K562 (cell line): ENCODE results near the gene GDF9. TPM values are rescaled to one million over a fixed set of nuclear protein-coding genes. Genes with fewer than 3 reads are reported as not detected.

ENCODE experiments used
- AFF4 ChIP-seq: sonication (generic); formaldehyde crosslinking; IDR thresholded peaks from 2 replicates; pipeline ENCODE4 v1.8.0; 2023; ENCODE audit warnings: mild to moderate bottlenecking, missing genetic modification reagents
- ARNT ChIP-seq, 2 experiments: fragments of 450-650 bp; IDR thresholded peaks; 2 replicates each; pipeline ENCODE4 v1.6.1; 2016; ENCODE audit warnings: mild to moderate bottlenecking in 1 of 2
- ATF1 ChIP-seq, 2 experiments: fragments of 450-650 bp in 1 of 2; IDR thresholded peaks; 2 replicates each; pipeline ENCODE4 v1.6.1; 2016; ENCODE audit warnings: missing compliant biosample characterization in 1 of 2, missing genetic modification characterization in 1 of 2
- ATF3 ChIP-seq, 2 experiments: fragments of 450-650 bp in 1 of 2; sonication (generic) in 1 of 2; formaldehyde crosslinking in 1 of 2; IDR thresholded peaks in 1 of 2; conservative IDR thresholded peaks in 1 of 2; 2 replicates each; pipeline versions ENCODE4 v1.6.1 to v1.8.1; 2016 to 2023; ENCODE audit warnings: mild to moderate bottlenecking in 2 of 2, moderate library complexity in 2 of 2, inconsistent platforms in 1 of 2, missing genetic modification reagents in 1 of 2
- BCOR ChIP-seq: fragments of 450-650 bp; IDR thresholded peaks from 2 replicates; pipeline ENCODE4 v1.6.1; 2016
- CHD2 ChIP-seq: IDR thresholded peaks from 2 replicates; pipeline ENCODE4 v1.6.1; 2011; ENCODE audit warnings: low read depth, low read length
- CXXC5 ChIP-seq: fragments of 250-450 bp; sonication (Bioruptor Pico); IDR thresholded peaks from 2 replicates; pipeline ENCODE4 v1.8.0; 2022; ENCODE audit warnings: inconsistent platforms, mild to moderate bottlenecking, moderate library complexity
- FOXM1 ChIP-seq, 2 experiments: fragments of 450-650 bp in 1 of 2; sonication (generic) in 1 of 2; formaldehyde crosslinking in 1 of 2; IDR thresholded peaks; 2 replicates each; pipeline versions ENCODE4 v1.6.1 to v1.9.0; 2017 to 2022; ENCODE audit warnings: low read depth in 2 of 2, mild to moderate bottlenecking in 2 of 2, missing genetic modification reagents in 1 of 2, moderate library complexity in 1 of 2
- GABPB1 ChIP-seq: sonication (generic); formaldehyde crosslinking; IDR thresholded peaks from 2 replicates; pipeline ENCODE4 v1.8.0; 2022; ENCODE audit warnings: mild to moderate bottlenecking, missing genetic modification reagents
- HCFC1 ChIP-seq: IDR thresholded peaks from 2 replicates; pipeline ENCODE4 v1.6.1; 2012; ENCODE audit warnings: low read depth, low read length, improper control_type of control experiment
- HNRNPUL1 ChIP-seq: fragments of 200-400 bp; formaldehyde crosslinking; IDR thresholded peaks from 2 replicates; pipeline ENCODE4 v1.6.1; 2017; ENCODE audit warnings: low read length
- KLF1 ChIP-seq: fragments of 450-650 bp; IDR thresholded peaks from 2 replicates; pipeline ENCODE4 v1.6.1; 2016; ENCODE audit warnings: missing genetic modification characterization, missing compliant biosample characterization
- L3MBTL2 ChIP-seq: fragments of 450-650 bp; IDR thresholded peaks from 2 replicates; pipeline ENCODE4 v1.6.1; 2016; ENCODE audit warnings: mild to moderate bottlenecking, moderate library complexity
- LCOR ChIP-seq: sonication (generic); formaldehyde crosslinking; IDR thresholded peaks from 2 replicates; pipeline ENCODE4 v1.8.0; 2022; ENCODE audit warnings: mild to moderate bottlenecking, missing genetic modification reagents
- MAZ ChIP-seq, 2 experiments: fragments of 450-650 bp in 1 of 2; sonication (generic) in 1 of 2; formaldehyde crosslinking; IDR thresholded peaks in 1 of 2; conservative IDR thresholded peaks in 1 of 2; 2 replicates each; pipeline versions ENCODE4 v1.4.0 to v1.5.0; 2020; ENCODE audit warnings: mild to moderate bottlenecking in 1 of 2, missing genetic modification reagents in 1 of 2
- NCOA1 ChIP-seq: fragments of 450-650 bp; IDR thresholded peaks from 2 replicates; pipeline ENCODE4 v1.6.1; 2016; ENCODE audit warnings: low read depth
- NFE2L1 ChIP-seq: fragments of 450-650 bp; IDR thresholded peaks from 2 replicates; pipeline ENCODE4 v1.6.1; 2016; ENCODE audit warnings: missing genetic modification characterization, low read depth, mild to moderate bottlenecking, missing compliant biosample characterization, moderate library complexity, borderline replicate concordance
- STAG1 ChIP-seq: sonication (generic); formaldehyde crosslinking; IDR thresholded peaks from 2 replicates; pipeline ENCODE4 v1.5.0; 2020; ENCODE audit warnings: missing genetic modification reagents, borderline replicate concordance
- ZKSCAN1 ChIP-seq: fragments of 150-350 bp; IDR thresholded peaks from 2 replicates; pipeline ENCODE4 v1.6.1; 2016; ENCODE audit warnings: low read depth, low read length
- ZNF197 ChIP-seq: fragments of 200-800 bp; sonication (Bioruptor generic); IDR thresholded peaks from 2 replicates; pipeline ENCODE4 v1.6.1; 2016; ENCODE audit warnings: low read depth, missing genetic modification characterization, missing compliant biosample characterization
- ZNF263 ChIP-seq: sonication (generic); formaldehyde crosslinking; IDR thresholded peaks from 2 replicates; pipeline ENCODE4 v1.8.0; 2022; ENCODE audit warnings: mild to moderate bottlenecking, missing genetic modification reagents, borderline replicate concordance
- polyA plus RNA-seq, 8 experiments: library from polyadenylated mRNA; depleted of rRNA in 4 of 8; stranded (reverse) in 5 of 8; unstranded in 3 of 8; fragments of >200 nt; fragmentation: Nextera tagmentation in 2 of 8; fragmentation: Illumina TruSeq in 1 of 8; extraction: Ambion mirVana in 2 of 8; extraction: Trizol in 1 of 8; gene quantifications; 2 replicates each; pipeline versions ENCODE4 v1.2.1 to v1.2.3, GENCODE V29; 2011 to 2014; ENCODE audit warnings: inconsistent platforms in 1 of 8, missing spikeins in 1 of 8
- total RNA-seq, 7 experiments: library from RNA; depleted of rRNA in 6 of 7; stranded (reverse); fragments of >200 nt in 6 of 7; fragmentation: Illumina TruSeq in 2 of 7; extraction: Trizol in 2 of 7; gene quantifications; 2 replicates each; pipeline versions ENCODE4 v1.2.1 to v1.2.3, GENCODE V29; 2011 to 2021; ENCODE audit warnings: low replicate concordance in 1 of 7
- TF ChIP-seq, protein P1 (sequence below): sonication (generic); IDR thresholded peaks from 2 replicates; pipeline ENCODE4 v1.6.1; 2016

The GDF9 gene
- total and polyA plus RNA-seq, 9 of the 15 experiments (the other 6 are each of a cell fraction or from before 2014, with no cell fraction given) = 0.10 to 0.70 (median 0.20) TPM; not detected in 1

GRCh38 chr5:132820162-132820754 lies 46.0 kb downstream of the GDF9 start (continued):
- no peak for TF ChIP-seq BCOR
- 0 out of 2 replicates have a peak, but pooled peaks have one; percentile 59 for TF ChIP-seq ZNF197 (CRISPR knock-in tag)
- TF ChIP-seq KLF1 = no peak
- peak; percentile 51; the same call in 1 of the 2 replicates for TF ChIP-seq ATF3 (IDR thresholded peaks at IDR 0.05)
- no peak; the same call in 1 of the 2 replicates for TF ChIP-seq ATF3 (CRISPR knock-in tag; conservative IDR thresholded peaks at IDR 0.05)
- 0 out of 4 replicates have a peak, but pooled peaks of 1 of the 2 experiments have one; percentile 36 for TF ChIP-seq ARNT (IDR thresholded peaks at IDR 0.05)
- TF ChIP-seq CHD2 = no peak
- TF ChIP-seq, protein P1, sequence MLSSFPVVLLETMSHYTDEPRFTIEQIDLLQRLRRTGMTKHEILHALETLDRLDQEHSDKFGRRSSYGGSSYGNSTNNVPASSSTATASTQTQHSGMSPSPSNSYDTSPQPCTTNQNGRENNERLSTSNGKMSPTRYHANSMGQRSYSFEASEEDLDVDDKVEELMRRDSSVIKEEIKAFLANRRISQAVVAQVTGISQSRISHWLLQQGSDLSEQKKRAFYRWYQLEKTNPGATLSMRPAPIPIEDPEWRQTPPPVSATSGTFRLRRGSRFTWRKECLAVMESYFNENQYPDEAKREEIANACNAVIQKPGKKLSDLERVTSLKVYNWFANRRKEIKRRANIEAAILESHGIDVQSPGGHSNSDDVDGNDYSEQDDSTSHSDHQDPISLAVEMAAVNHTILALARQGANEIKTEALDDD = no peak
- TF ChIP-seq CXXC5 (CRISPR knock-in tag) = 0 out of 2 replicates have a peak, but pooled peaks have one; percentile 43
- 0 out of 2 replicates have a peak, but pooled peaks have one; percentile 62 for TF ChIP-seq AFF4 (CRISPR knock-in tag)
- TF ChIP-seq STAG1 (CRISPR knock-in tag) = peak; percentile 46; the same call in 1 of the 2 replicates
- no peak for TF ChIP-seq NFE2L1 (tag)
- TF ChIP-seq L3MBTL2 = peak; percentile 45; the same call in 1 of the 2 replicates
- 0 out of 2 replicates have a peak, but pooled peaks have one; percentile 53 for TF ChIP-seq HNRNPUL1
- TF ChIP-seq GABPB1 (CRISPR knock-in tag) = 0 out of 2 replicates have a peak, but pooled peaks have one; percentile 40
- peak; percentile 19; the same call in 1 of the 2 replicates for TF ChIP-seq HCFC1
- TF ChIP-seq LCOR = peak; percentile 80; the same call in 1 of the 2 replicates
- peak; percentile 55 to 73; a peak in 3 of 4 replicates for TF ChIP-seq MAZ (CRISPR knock-in tag; conservative IDR thresholded peaks at IDR 0.05 in 1 of 2, IDR thresholded peaks at IDR 0.05 in 1 of 2)
- TF ChIP-seq NCOA1 = no peak
- TF ChIP-seq FOXM1 (IDR thresholded peaks at IDR 0.05; ENCODE audit: low read depth) = peak; percentile 31; the same call in 1 of the 2 replicates
- TF ChIP-seq FOXM1 (CRISPR knock-in tag; IDR thresholded peaks at IDR 0.05; ENCODE audit: low read depth) = no peak
- 0 out of 2 replicates have a peak, but pooled peaks have one; percentile 42 for TF ChIP-seq ZKSCAN1
- no peak for TF ChIP-seq ATF1 (CRISPR knock-in tag; IDR thresholded peaks at IDR 0.05)
- TF ChIP-seq ATF1 (tag; IDR thresholded peaks at IDR 0.05) = 0 out of 2 replicates have a peak, but pooled peaks have one; percentile 37
- TF ChIP-seq ZNF263 (CRISPR knock-in tag) = peak; percentile 51; the same call in 1 of the 2 replicates
